IMR-90 (cell line): ENCODE results near the gene IRAG1.

Experiments used
- CEBPB ChIP-seq: IDR thresholded peaks from 2 replicates; pipeline ENCODE4 v1.6.1; 2012; ENCODE audit warnings: low read depth, low read length, improper control_type of control experiment
- MAZ ChIP-seq: IDR thresholded peaks from 2 replicates; pipeline ENCODE4 v1.6.1; 2012; ENCODE audit warnings: low read depth, mild to moderate bottlenecking, low read length, improper control_type of control experiment, moderate library complexity, borderline replicate concordance
- MXI1 ChIP-seq: IDR thresholded peaks from 2 replicates; pipeline ENCODE4 v1.6.1; 2012; ENCODE audit warnings: low read depth, mild to moderate bottlenecking, low read length, moderate library complexity, borderline replicate concordance
- POLR2A ChIP-seq: IDR thresholded peaks from 2 replicates; pipeline ENCODE4 v1.6.1; 2012; ENCODE audit warnings: mild to moderate bottlenecking, low read depth, low read length
- RAD21 ChIP-seq: IDR thresholded peaks from 2 replicates; pipeline ENCODE4 v1.6.1; 2012; ENCODE audit warnings: low read length, improper control_type of control experiment
- RFX5 ChIP-seq: IDR thresholded peaks from 2 replicates; pipeline ENCODE4 v1.8.0; 2012; ENCODE audit warnings: low read depth, mild to moderate bottlenecking, low read length, moderate library complexity
- SMC3 ChIP-seq: fragments of 150-350 bp; IDR thresholded peaks from 2 replicates; pipeline ENCODE4 v1.6.1; 2016; ENCODE audit warnings: low read depth, mild to moderate bottlenecking, antibody characterized with exemption, low read length, moderate library complexity
- TF ChIP-seq, protein P1 (sequence below): conservative IDR thresholded peaks from 2 replicates; pipeline ENCODE4 v1.5.1; 2012; ENCODE audit warnings: mild to moderate bottlenecking, low read depth, low read length, improper control_type of control experiment
- TF ChIP-seq, protein P2 (sequence below): fragments of 150-350 bp; IDR thresholded peaks from 2 replicates; pipeline ENCODE4 v1.6.1; 2017; ENCODE audit warnings: mild to moderate bottlenecking, antibody characterized with exemption, low read length, low read depth

- TF ChIP-seq, protein P1, sequence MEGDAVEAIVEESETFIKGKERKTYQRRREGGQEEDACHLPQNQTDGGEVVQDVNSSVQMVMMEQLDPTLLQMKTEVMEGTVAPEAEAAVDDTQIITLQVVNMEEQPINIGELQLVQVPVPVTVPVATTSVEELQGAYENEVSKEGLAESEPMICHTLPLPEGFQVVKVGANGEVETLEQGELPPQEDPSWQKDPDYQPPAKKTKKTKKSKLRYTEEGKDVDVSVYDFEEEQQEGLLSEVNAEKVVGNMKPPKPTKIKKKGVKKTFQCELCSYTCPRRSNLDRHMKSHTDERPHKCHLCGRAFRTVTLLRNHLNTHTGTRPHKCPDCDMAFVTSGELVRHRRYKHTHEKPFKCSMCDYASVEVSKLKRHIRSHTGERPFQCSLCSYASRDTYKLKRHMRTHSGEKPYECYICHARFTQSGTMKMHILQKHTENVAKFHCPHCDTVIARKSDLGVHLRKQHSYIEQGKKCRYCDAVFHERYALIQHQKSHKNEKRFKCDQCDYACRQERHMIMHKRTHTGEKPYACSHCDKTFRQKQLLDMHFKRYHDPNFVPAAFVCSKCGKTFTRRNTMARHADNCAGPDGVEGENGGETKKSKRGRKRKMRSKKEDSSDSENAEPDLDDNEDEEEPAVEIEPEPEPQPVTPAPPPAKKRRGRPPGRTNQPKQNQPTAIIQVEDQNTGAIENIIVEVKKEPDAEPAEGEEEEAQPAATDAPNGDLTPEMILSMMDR, result no peak
- no peak for TF ChIP-seq RAD21
- no peak for TF ChIP-seq SMC3
- TF ChIP-seq, protein P2, sequence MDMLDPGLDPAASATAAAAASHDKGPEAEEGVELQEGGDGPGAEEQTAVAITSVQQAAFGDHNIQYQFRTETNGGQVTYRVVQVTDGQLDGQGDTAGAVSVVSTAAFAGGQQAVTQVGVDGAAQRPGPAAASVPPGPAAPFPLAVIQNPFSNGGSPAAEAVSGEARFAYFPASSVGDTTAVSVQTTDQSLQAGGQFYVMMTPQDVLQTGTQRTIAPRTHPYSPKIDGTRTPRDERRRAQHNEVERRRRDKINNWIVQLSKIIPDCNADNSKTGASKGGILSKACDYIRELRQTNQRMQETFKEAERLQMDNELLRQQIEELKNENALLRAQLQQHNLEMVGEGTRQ, result no peak
- no peak for TF ChIP-seq POLR2A
- 0 out of 2 replicates have a peak, but pooled peaks have one; percentile 16 for TF ChIP-seq MXI1
- TF ChIP-seq RFX5, result no peak
- no peak for TF ChIP-seq MAZ
- TF ChIP-seq CEBPB, result no peak
These were observed 24.1 kb downstream of the IRAG1 start for GRCh38 chr11:10669258-10670033.
